A673 (cell line): ENCODE measurements around the gene FSTL5. TPM values are rescaled to one million over a fixed set of nuclear protein-coding genes. Genes with fewer than 3 reads are reported as not detected.

Source experiments
- BruUV-seq: library from RNA; stranded (reverse); fragments of 400-500 nt; replicated peaks from 2 replicates; lab custom pipeline; 2021; lab: Mats Ljungman, UMichigan
- CTCF ChIA-PET: fragments of 300-600 bp; sonication (Branson Sonifier 250); formaldehyde crosslinking; loops from one replicate; lab custom pipeline; 2022; ENCODE audit warnings: antibody characterized with exemption; lab: Charles Lee
- POLR2A ChIA-PET: fragments of 300-600 bp; sonication (Branson Sonifier 250); formaldehyde crosslinking; loops from one replicate; lab custom pipeline; 2022; ENCODE audit warnings: antibody characterized with exemption; ENCODE audit not compliant: low non-redundant PET; lab: Charles Lee
- DNase-seq: peaks from one replicate; pipeline ENCODE4 v3.0.0-alpha.2; 2015; ENCODE audit warnings: low spot score
- H3K27ac ChIP-seq: fragments of 200-600 bp; sonication (generic); 2 replicates; pipeline ENCODE4 v1.5.1; 2016; ENCODE audit warnings: mixed run types, low read depth, mild to moderate bottlenecking, mixed read lengths, antibody characterized with exemption, low read length; ENCODE audit not compliant: poor library complexity, severe bottlenecking
- H3K27me3 ChIP-seq: fragments of 200-600 bp; sonication (generic); replicated peaks from 2 replicates; pipeline ENCODE4 v1.6.1; 2017; ENCODE audit warnings: mixed run types, low read depth, mild to moderate bottlenecking, mixed read lengths, antibody characterized with exemption, low read length; ENCODE audit not compliant: insufficient read depth, poor library complexity
- H3K36me3 ChIP-seq: fragments of 200-600 bp; sonication (generic); 2 replicates; pipeline ENCODE4 v1.6.1; 2016; ENCODE audit warnings: mixed run types, mild to moderate bottlenecking, mixed read lengths, antibody characterized with exemption, low read length; ENCODE audit not compliant: insufficient read depth, poor library complexity, severe bottlenecking
- H3K4me1 ChIP-seq: fragments of 200-600 bp; sonication (generic); 2 replicates; pipeline ENCODE4 v1.6.1; 2017; ENCODE audit warnings: mixed run types, mild to moderate bottlenecking, mixed read lengths, antibody characterized with exemption, low read length; ENCODE audit not compliant: insufficient read depth, poor library complexity, severe bottlenecking
- H3K4me3 ChIP-seq: fragments of 200-600 bp; sonication (generic); 2 replicates; pipeline ENCODE4 v1.5.1; 2016; ENCODE audit warnings: low read depth, mixed run types, mild to moderate bottlenecking, mixed read lengths, low read length; ENCODE audit not compliant: poor library complexity, severe bottlenecking
- H3K9me3 ChIP-seq: fragments of 200-600 bp; sonication (generic); 2 replicates; pipeline ENCODE4 v1.6.1; 2016; ENCODE audit warnings: mixed run types, low read depth, mild to moderate bottlenecking, mixed read lengths, antibody characterized with exemption, low read length; ENCODE audit not compliant: poor library complexity, severe bottlenecking
- EZH2 ChIP-seq: fragments of 200-600 bp; sonication (generic); IDR thresholded peaks from 2 replicates; pipeline ENCODE4 v1.6.1; 2017; ENCODE audit warnings: borderline replicate concordance, low read depth, mild to moderate bottlenecking, mixed read lengths, antibody characterized with exemption, low read length; ENCODE audit not compliant: poor library complexity, severe bottlenecking
- intact Hi-C: fragments of 100-400 bp; cut with micrococcal nuclease; formaldehyde crosslinking; loops from one replicate; pipeline ENCODE4 v1.10.0; 2022; ENCODE audit not compliant: unreplicated experiment
- total RNA-seq: library from RNA; stranded (reverse); gene quantifications from 2 replicates; pipeline ENCODE4 v1.2.3, GENCODE V29; 2021
- TF ChIP-seq, protein P1 (sequence below): fragments of 300-800, 200-600 bp; sonication (generic); conservative IDR thresholded peaks from 2 replicates; pipeline ENCODE4 v1.5.1; 2017; ENCODE audit warnings: low read depth, mild to moderate bottlenecking, antibody characterized with exemption, low read length, moderate library complexity, mixed read lengths

Gene FSTL5
- total RNA-seq, 1 experiment from 2014 or later, result 0.15 TPM

DNA sequence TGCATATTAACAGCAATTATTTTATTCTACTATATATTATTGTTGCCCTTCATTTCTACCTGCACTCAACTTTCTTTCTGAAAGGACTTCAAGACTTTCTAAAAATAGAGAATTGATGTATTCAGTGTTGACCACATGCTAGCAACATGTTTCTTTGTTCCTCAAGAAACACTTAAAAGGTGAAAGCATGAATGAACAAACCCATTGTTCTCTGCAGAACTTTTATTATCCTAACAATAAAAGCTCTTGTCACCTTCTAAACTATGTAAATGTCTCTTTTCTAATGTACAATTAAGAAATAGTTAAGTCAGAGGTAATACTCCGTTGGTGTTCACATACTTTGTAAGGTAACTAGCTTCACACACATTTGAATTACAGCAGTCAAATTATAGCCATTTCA lies 638.7 kb downstream of the FSTL5 start:
- H3K27me3 ChIP-seq, result no peaks in the 10 kb centered on the region
- H3K4me1 ChIP-seq, result no peaks in the 10 kb centered on the region
- no TSS peak for BruUV-seq
- ChIA-PET POLR2A (no interaction called here), CTCF (no interaction called here)
- TF ChIP-seq EZH2, result no peak
- TF ChIP-seq, protein P1, sequence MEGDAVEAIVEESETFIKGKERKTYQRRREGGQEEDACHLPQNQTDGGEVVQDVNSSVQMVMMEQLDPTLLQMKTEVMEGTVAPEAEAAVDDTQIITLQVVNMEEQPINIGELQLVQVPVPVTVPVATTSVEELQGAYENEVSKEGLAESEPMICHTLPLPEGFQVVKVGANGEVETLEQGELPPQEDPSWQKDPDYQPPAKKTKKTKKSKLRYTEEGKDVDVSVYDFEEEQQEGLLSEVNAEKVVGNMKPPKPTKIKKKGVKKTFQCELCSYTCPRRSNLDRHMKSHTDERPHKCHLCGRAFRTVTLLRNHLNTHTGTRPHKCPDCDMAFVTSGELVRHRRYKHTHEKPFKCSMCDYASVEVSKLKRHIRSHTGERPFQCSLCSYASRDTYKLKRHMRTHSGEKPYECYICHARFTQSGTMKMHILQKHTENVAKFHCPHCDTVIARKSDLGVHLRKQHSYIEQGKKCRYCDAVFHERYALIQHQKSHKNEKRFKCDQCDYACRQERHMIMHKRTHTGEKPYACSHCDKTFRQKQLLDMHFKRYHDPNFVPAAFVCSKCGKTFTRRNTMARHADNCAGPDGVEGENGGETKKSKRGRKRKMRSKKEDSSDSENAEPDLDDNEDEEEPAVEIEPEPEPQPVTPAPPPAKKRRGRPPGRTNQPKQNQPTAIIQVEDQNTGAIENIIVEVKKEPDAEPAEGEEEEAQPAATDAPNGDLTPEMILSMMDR, result no peak
- no peak for DNase-seq
- H3K27ac ChIP-seq, result no peak overlapping the region
- intact Hi-C loops, result no loop called here
- H3K9me3 ChIP-seq, result no peaks in the 10 kb centered on the region
- H3K36me3 ChIP-seq, result no peaks in the 10 kb centered on the region
- H3K4me3 ChIP-seq, result no peak overlapping the region

DNA sequence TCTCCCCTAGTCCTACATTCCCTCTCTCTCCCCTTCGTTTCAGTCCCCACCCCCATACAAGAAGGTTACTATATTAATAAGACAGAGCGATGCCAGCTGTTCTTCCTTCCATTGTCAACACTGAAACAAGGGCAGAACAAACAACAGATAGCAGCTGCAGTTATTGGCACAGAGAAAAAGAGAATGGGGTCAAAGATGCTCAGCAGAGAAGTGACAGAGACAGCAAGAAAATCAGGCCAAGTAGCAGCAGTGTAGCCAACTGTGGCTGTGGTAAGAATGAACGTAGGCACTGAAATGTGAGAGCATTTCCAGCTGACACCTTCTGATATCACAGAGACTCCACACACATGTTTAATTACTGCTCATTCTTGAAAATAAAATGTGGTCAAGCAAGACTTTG lies 641.8 kb downstream of the FSTL5 start:
- Histone ChIP-seq H3K27me3 (no peaks in the 10 kb centered on the region), H3K9me3 (no peaks in the 10 kb centered on the region), H3K4me1 (no peaks in the 10 kb centered on the region), H3K27ac (no peak overlapping the region), H3K36me3 (no peaks in the 10 kb centered on the region), H3K4me3 (no peak overlapping the region)
- intact Hi-C loops, result no loop called here
- CTCF ChIA-PET, result no interaction called here
- TF ChIP-seq, protein P1, result no peak
- POLR2A ChIA-PET, result no interaction called here
- peak; percentile 3 for DNase-seq
- BruUV-seq, result no TSS peak

DNA sequence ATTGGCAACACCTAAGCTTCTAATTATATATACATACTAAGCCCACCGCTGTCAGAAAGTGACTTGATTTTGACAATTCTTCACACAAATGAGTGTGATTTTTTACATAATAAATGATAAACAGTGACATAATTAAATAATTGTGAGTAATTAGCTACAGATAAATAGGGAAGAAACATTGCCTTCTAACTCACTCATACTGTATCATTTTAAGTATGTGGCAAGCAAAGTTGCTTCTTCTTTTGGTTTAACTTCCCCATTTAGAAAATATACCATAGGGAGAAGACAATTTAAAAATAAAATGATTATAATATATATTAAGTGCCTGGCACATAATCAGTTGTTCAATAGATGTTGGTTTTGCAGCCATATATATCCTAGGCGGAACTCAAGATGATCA lies 644.2 kb downstream of the FSTL5 start:
- Histone ChIP-seq H3K9me3 (no peaks in the 10 kb centered on the region), H3K4me1 (no peaks in the 10 kb centered on the region), H3K27ac (no peak overlapping the region), H3K36me3 (no peaks in the 10 kb centered on the region), H3K27me3 (no peaks in the 10 kb centered on the region), H3K4me3 (no peak overlapping the region)
- ChIA-PET POLR2A (interaction anchor here (0.6 kb wide), 1 partner anchor 35 kb away, joined by 3 read pairs; no protein-coding TSS in a partner anchor), CTCF (no interaction called here)
- intact Hi-C loops, result no loop called here
- no TSS peak for BruUV-seq
- TF ChIP-seq EZH2, result no peak
- TF ChIP-seq, protein P1, result no peak
- no peak for DNase-seq
